Heart right ventricle (tissue), 16 donors: Measurements from ENCODE around the gene ITPR2. TPM values are rescaled to one million over a fixed set of nuclear protein-coding genes. Genes with fewer than 3 reads are reported as not detected.
A peak's percentile ranks its signal among the peaks of the same experiment; 100 is the strongest.

Experiments used
- ATAC-seq, 8 donors: fragments of 200-7000 bp; cut with Tn5 transposase; one replicate each; pipeline ENCODE4 v1.9.1; 2020; ENCODE audit warnings: mild to moderate bottlenecking in 8 of 8, moderate library complexity in 8 of 8, moderate number of reproducible peaks in 1 of 8
- DNase-seq, 2 donors: peaks; one replicate each; pipeline ENCODE4 v3.0.0-alpha.2; 2020
- H3K27ac ChIP-seq, 10 donors: fragments of 200-600 bp; sonication (generic) in 2 of 10; one replicate each; pipeline versions ENCODE4 v1.5.0 to v1.8.0; 2020 to 2022; ENCODE audit warnings: mild to moderate bottlenecking in 3 of 10
- H3K27me3 ChIP-seq, 7 donors: fragments of 200-600 bp; one replicate each; pipeline ENCODE4 v1.8.0; 2021 to 2022; ENCODE audit warnings: mild to moderate bottlenecking in 2 of 7
- H3K36me3 ChIP-seq, 9 donors: fragments of 200-600 bp; sonication (generic) in 1 of 9; one replicate each; pipeline versions ENCODE4 v1.5.0 to v1.8.0; 2020 to 2022; ENCODE audit warnings: mild to moderate bottlenecking in 2 of 9
- H3K4me1 ChIP-seq, 9 donors: fragments of 200-600 bp; sonication (generic) in 1 of 9; one replicate each; pipeline versions ENCODE4 v1.5.0 to v1.8.0; 2020 to 2022; ENCODE audit warnings: mild to moderate bottlenecking in 4 of 9
- H3K4me3 ChIP-seq, 10 donors: fragments of 200-600 bp; sonication (generic) in 2 of 10; one replicate each; pipeline versions ENCODE4 v1.5.0 to v1.8.0; 2020 to 2022; ENCODE audit warnings: mild to moderate bottlenecking in 7 of 10, moderate library complexity in 2 of 10
- H3K9me3 ChIP-seq, 11 donors: fragments of 200-600 bp in 10 of 11; sonication (generic) in 2 of 11; one replicate each; pipeline versions ENCODE4 v1.5.0 to v1.8.0; 2013 to 2022; ENCODE audit warnings: mild to moderate bottlenecking in 2 of 11, control low read depth in 1 of 11, moderate library complexity in 1 of 11
- CTCF ChIP-seq, 9 donors: fragments of 200-600 bp; sonication (generic) in 2 of 9; IDR thresholded peaks; one replicate each; pipeline versions ENCODE4 v1.5.0 to v1.8.0; 2021 to 2022; ENCODE audit warnings: antibody characterized with exemption in 9 of 9, mild to moderate bottlenecking in 5 of 9, moderate library complexity in 1 of 9
- WGBS, 2 donors: extraction: QIAGEN DNeasy Blood & Tissue Kit; methylation state at CpG; one replicate each; pipeline ENCODE4 v1.1.7; 2013; ENCODE audit warnings: inconsistent platforms in 1 of 2; 5-methylcytosine and 5-hydroxymethylcytosine counted together
- intact Hi-C, 10 donors: fragments of 100-400 bp; cut with DNase I; formaldehyde crosslinking; loops; one replicate each; pipeline versions ENCODE4 v1.11.1 to v1.14.2; 2022
- polyA plus RNA-seq, 2 donors: library from polyadenylated mRNA; stranded (reverse); fragments of 200-250 nt; gene quantifications; one replicate each; pipeline ENCODE4 v1.2.3, GENCODE V29; 2013
- total RNA-seq, 10 donors: library from RNA; stranded (reverse); fragmentation: NEBNext Ultra II Directional in 3 of 10; extraction: Animal tissue kit (Norgen Biotek cat#: 25700) in 3 of 10; gene quantifications; one replicate each; pipeline versions ENCODE4 v1.2.1 to v1.2.4, GENCODE V29; 2021 to 2023
- donor health status: Arrhythmogenic right ventricular cardiomyopathy.
- donor health status: ischemic (EF 13 %, LVEDD 7.1; RV severe dilation, severe dysfunction).
- donor health status: healthy with polysubstance abuse.
- donor health status: DM: no; HTN: yes; CAD: no.
- donor health status: DM: no; HTN: no; CAD: no.
- donor health status: ischemic (EF 25% LVEDD 6.9; RV normal size, moderate dysfunction).
- donor health status: ischemic (EF 25% LVEDD 5.7; RV mildly dilated, moderate dysfunction).
- donor health status: healthy.
- donor health status: DM: yes; HTN: yes; CAD: no.
- donor health status: Ischemic cardiomyopathy.
- donor health status: ischemic (EF 35%, LVEDD 5.7; RV mildly dilated, moderate dysfunction).
- donor health status: nonischemic (EF 11% LVEDD 7.7; RV severe dilation, severe dysfunction).
- donor health status: DM: yes; HTN: yes; CAD: no.
- donor health status: PGD.
- donor health status: ischemic (EF 29% LVEDD 5.4; RV normal size, mild dysfunction).
- donor health status: nonischemic (EF 23%, LVEDD 6.1; RV moderate dilation, normal function).

ITPR2 gene
- total and polyA plus RNA-seq, 12 donors, result 2.0 to 18.9 (median 14.3) TPM

- no peaks in the 10 kb centered on the region for H3K27me3 ChIP-seq
- ATAC-seq (no peak), DNase-seq (no peak)
- peaks cover 0 to 26% (median 0%) of the 10 kb centered on the region in 9 donors for H3K36me3 ChIP-seq
- H3K4me1 ChIP-seq, result peaks cover 0 to 50% (median 0%) of the 10 kb centered on the region in 9 donors
- no peak overlapping the region for H3K27ac ChIP-seq
- WGBS, 2 donors, result 92 to 94% methylated on average over 6 of the region's 6 CpGs
- intact Hi-C loops, result no loop called here
- H3K9me3 ChIP-seq, result no peaks in the 10 kb centered on the region
- H3K4me3 ChIP-seq, result no peak overlapping the region
- no peak for TF ChIP-seq CTCF (IDR thresholded peaks at IDR 0.05)
Measured at GRCh38 chr12:26469421-26470180, 363.4 kb downstream of the ITPR2 start.

GRCh38 chr12:26467351-26467750 lies 365.6 kb downstream of the ITPR2 start:
- ATAC-seq, result no peak
- no peak for DNase-seq
- 93 to 98% methylated on average over 1 of the region's 1 CpG for WGBS, 2 donors
- intact Hi-C loops, result no loop called here
- Histone ChIP-seq H3K36me3 (peaks cover 0 to 27% (median 0%) of the 10 kb centered on the region in 9 donors), H3K27ac (no peak overlapping the region), H3K9me3 (no peaks in the 10 kb centered on the region), H3K4me1 (peaks cover 0 to 32% (median 0%) of the 10 kb centered on the region in 9 donors), H3K27me3 (no peaks in the 10 kb centered on the region), H3K4me3 (no peak overlapping the region)
- no peak for TF ChIP-seq CTCF (IDR thresholded peaks at IDR 0.05)

GRCh38 chr12:26466726-26467125 lies 366.3 kb downstream of the ITPR2 start:
- ATAC-seq, result no peak
- 86 to 90% methylated on average over 2 of the region's 2 CpGs for WGBS, 2 donors
- Histone ChIP-seq H3K36me3 (peaks cover 0 to 27% (median 0%) of the 10 kb centered on the region in 9 donors), H3K4me1 (peaks cover 0 to 32% (median 0%) of the 10 kb centered on the region in 9 donors), H3K9me3 (no peaks in the 10 kb centered on the region), H3K4me3 (no peak overlapping the region), H3K27ac (no peak overlapping the region), H3K27me3 (no peaks in the 10 kb centered on the region)
- DNase-seq, result no peak
- TF ChIP-seq CTCF (IDR thresholded peaks at IDR 0.05), result no peak
- intact Hi-C loops, result no loop called here

GRCh38 chr12:26465419-26466097 lies 367.4 kb downstream of the ITPR2 start:
- intact Hi-C loops, result no loop called here
- H3K36me3 ChIP-seq, result peaks cover 0 to 19% (median 0%) of the 10 kb centered on the region in 9 donors
- 84 to 89% methylated on average over 6 of the region's 6 CpGs for WGBS, 2 donors
- ATAC-seq (no peak), DNase-seq (no peak)
- no peaks in the 10 kb centered on the region for H3K27me3 ChIP-seq
- no peaks in the 10 kb centered on the region for H3K9me3 ChIP-seq
- H3K4me1 ChIP-seq, result peaks cover 0 to 31% (median 0%) of the 10 kb centered on the region in 9 donors
- no peak overlapping the region for H3K4me3 ChIP-seq
- peak in 2 of 9 donors; percentile 4 to 32 for TF ChIP-seq CTCF (IDR thresholded peaks at IDR 0.05)
- no peak overlapping the region for H3K27ac ChIP-seq
